SU-DHL-6 (cell line): ENCODE data around the gene DNAH11.

Experiments
- EZH2phosphoT487 ChIP-seq: fragments of 200-600 bp; sonication (generic), shearing (Covaris generic); conservative IDR thresholded peaks from 2 replicates; pipeline ENCODE4 v1.6.1; 2018; ENCODE audit warnings: mild to moderate bottlenecking, antibody characterized with exemption, low read length, moderate library complexity, mixed read lengths
- TF ChIP-seq, protein P1 (sequence below): fragments of 200-600 bp; sonication (generic); IDR thresholded peaks from one replicate; pipeline ENCODE4 v1.5.1; 2017; ENCODE audit warnings: antibody characterized with exemption, mild to moderate bottlenecking, low read length, moderate library complexity; ENCODE audit not compliant: insufficient read depth, poor library complexity, severe bottlenecking

DNA sequence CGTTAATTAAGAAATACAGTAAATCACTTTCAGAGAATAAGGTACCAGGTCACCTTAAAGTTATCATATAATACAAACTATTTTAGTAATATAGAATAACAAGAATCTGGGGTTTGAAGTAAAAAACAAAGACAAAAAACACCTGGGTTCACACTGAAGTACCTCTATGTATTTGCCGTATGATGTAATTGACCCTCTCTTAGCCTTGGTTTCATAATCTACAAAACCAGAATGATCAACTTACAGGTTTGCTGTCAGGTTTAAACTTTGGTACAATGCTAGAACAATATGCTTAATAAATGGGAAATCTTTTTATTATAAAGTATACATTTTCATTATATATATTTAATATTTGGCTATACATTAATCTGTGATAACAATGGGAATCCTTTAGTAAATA lies 344.5 kb downstream of the DNAH11 start:
- TF ChIP-seq, protein P1, sequence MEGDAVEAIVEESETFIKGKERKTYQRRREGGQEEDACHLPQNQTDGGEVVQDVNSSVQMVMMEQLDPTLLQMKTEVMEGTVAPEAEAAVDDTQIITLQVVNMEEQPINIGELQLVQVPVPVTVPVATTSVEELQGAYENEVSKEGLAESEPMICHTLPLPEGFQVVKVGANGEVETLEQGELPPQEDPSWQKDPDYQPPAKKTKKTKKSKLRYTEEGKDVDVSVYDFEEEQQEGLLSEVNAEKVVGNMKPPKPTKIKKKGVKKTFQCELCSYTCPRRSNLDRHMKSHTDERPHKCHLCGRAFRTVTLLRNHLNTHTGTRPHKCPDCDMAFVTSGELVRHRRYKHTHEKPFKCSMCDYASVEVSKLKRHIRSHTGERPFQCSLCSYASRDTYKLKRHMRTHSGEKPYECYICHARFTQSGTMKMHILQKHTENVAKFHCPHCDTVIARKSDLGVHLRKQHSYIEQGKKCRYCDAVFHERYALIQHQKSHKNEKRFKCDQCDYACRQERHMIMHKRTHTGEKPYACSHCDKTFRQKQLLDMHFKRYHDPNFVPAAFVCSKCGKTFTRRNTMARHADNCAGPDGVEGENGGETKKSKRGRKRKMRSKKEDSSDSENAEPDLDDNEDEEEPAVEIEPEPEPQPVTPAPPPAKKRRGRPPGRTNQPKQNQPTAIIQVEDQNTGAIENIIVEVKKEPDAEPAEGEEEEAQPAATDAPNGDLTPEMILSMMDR, result no peak
- TF ChIP-seq EZH2phosphoT487, result no peak
